DMS 273 (cell line): ENCODE data around the gene VSX2.

Experiments used
- DNase-seq: peaks from one replicate; lab custom pipeline; 2025; ENCODE audit not compliant: unreplicated experiment; lab: John Stamatoyannopoulos, UW

Gene VSX2

DNA sequence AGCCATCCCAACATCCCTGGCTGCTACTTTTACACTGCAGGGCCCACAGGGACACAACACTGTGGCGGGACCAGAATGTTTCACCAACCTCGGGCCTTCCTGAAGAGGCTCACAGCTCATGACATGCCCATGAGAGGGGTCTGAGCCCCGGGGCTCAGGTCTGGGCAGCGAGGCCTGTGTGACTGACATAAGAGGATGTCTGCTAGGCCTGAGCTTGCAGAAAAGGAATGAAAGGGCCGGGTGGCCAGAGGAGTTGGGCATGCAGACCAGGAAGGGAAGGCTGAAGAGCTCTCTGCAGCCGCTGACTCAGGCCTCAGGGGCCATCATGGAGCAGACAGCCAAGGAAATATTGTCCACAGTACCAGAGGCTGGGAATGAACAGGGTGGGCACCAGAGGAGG is 18.3 kb upstream of the VSX2 start:
- no peak for DNase-seq

DNA sequence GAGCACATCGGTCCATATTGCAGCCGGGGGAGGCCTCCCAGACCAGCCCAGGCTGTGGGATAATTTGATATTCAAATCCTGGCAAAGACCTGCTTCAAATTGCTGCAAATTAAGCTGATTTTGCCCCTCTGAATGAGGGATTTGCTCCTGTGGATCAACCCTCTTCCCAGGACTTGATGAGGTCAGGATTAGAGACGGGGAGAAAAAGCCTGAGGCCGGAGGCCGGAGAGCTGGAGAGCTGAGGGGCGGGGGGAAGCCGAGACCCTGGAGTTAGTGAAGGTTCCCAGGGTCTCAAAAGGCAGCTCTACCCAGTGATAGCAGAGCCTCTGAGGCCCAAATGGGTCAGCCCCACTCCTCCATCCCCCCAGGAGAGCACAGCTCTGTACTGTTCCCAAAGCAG is 17.5 kb upstream of the VSX2 start:
- no peak for DNase-seq

DNA sequence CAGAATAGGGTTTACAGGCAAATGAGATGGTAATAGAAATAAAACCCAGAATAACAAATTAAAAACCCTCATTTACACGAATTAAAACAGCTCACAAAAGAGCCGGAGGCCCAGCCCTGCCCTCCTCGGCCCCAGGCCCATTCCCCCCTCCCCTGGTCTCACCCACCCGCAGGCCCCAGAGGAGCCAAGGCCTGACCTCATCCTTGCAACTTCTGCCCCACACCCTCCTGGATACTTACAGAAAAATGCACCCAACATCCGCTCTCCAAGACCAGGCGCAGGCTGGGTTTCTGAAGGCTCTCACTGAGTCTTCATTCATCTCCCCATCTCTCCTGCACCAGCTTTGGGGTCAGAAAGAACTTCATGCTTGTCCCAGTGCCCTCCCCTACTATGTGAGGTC is 16.2 kb upstream of the VSX2 start:
- no peak for DNase-seq

DNA sequence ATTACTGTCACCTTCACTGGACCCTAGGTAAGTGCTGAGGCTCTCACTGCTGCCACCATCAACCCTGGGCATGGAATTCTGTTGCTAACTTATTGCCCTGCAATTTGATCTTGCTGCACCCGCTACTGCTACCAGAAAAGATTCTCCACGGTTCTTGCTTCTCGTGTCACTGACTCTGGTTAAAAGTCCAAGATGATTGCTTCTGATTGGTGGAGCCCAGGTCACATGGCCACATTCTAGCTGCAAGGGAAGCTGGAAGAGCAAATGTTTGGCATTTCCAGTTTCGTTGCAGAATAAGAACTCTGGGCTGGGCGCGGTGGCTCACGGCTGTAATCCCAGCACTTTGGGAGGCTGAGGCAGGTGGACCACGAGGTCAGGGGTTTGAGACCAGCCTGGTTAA is 7.5 kb upstream of the VSX2 start:
- no peak for DNase-seq

DNA sequence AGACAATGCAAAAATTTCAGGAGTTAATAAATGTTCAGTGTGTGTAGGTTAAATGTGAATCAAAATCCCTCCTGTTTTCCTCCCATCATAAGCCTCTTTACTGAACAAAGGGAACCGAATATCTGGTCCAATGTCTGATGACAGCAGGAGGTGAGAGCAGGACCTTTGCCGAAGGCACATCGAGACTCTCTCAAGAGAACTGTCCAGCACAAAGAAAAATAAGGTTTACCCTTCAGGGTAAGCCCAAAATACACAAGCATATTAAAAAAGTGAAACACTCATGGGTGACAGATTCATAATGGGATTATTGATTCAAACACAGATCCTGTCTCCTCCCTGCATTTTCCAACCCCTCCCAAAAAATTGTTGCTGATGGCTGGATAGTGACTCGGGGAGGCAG is 4.2 kb upstream of the VSX2 start:
- no peak for DNase-seq

DNA sequence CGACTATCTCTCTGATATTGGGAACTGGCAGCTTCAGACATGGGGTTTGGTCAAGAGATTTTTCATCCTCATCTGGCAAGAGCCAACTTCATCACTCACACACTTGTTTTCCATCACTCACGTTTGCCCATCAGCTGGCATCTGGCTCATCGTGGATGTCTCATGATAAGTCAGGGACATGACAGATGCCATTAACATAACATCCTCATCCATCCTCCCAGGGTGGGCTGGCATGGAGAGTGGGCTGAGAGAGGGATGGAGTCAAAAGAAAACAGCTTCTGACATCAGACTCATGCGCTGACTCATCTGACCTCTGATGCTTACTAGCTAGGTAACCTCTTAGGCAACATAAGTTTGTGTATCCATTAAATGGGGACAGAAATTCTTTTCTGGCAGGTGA is 1.8 kb upstream of the VSX2 start:
- no peak for DNase-seq

DNA sequence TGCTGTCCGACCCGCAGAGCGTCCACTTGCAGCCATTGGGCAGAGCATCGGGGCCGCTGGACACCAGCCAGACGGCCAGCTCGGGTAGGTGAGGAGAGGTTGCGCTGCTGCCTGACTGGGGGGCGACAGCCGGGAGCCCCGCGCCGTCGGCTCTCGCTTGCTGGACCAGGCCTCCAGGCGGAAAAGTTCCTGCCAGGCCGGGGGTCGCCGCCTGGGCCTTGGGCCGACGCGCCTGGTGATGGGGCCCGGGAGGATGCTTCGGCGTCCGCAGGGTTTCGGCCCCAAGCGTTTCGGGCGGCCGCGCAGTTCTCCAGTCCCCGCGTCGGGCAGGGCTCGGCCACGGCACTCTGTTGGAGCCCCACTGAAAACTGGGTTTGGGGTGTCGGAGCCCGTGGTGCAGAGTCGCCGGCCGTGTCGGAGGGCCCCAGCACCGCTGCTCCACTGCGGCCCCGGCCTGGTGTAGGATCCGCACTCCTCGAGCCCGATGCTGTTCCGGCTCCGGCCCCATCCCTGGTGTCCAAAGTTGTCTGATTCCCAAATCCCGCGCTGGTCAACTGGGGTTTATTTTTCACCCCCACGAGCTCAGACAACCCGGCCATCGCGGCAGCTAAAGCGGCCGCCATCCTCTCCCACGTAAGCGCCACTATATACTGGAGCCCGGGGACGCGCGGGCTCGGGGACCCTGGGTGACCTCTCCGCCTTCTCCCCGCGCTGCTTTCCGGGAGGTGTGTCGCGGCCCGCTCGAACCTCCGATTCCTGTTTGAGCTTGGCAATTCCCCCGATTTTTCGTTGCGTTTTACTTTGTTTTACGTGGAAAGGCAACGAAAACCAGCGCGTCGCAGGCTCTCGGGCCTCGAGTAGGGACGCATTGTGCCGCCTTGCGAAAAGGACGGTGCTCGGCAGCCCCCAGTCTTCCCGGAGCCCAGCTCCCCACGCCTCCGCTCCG is 872 bp downstream of the VSX2 start:
- no peak for DNase-seq

DNA sequence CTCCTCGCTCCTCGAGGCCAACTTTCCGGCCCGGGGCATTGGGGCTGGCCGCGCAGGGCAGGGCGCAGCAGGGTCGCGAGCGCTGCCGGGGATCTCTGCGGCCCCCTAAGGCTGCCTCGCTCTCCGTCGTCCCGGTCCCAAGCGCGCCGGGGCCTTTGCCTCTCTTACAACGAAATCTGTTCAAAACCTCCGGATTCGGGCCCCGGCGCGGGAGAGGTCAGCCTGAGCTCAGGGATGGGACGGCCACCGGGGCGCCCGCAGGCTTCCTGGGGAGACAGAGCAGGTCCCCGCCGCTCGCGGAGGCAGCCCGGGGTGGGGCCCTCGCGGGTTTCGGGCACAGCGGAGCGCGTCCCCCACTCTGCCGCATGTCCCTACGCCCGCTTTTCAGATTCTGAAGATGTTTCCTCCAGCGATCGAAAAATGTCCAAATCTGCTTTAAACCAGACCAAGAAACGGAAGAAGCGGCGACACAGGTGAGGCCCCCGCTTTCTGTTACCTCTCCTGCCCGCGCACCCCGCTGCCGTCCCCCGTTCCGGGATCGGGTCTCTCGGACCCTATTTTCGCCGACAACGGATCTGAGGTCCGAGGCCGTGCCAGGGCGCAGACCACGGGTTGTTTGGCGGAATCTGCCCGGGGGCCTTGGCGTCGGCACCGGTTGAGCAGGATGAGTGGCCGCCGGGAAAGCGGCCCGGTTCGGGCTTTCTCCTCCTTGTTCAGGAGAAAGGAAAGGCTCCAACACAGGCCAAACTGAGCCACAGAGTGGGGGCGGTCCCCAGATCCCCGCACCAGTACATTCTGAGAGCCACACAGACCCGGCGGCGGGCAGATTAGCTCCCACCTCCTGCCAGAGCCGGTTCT is 1.8 kb downstream of the VSX2 start:
- DNase-seq: peak; percentile 31

DNA sequence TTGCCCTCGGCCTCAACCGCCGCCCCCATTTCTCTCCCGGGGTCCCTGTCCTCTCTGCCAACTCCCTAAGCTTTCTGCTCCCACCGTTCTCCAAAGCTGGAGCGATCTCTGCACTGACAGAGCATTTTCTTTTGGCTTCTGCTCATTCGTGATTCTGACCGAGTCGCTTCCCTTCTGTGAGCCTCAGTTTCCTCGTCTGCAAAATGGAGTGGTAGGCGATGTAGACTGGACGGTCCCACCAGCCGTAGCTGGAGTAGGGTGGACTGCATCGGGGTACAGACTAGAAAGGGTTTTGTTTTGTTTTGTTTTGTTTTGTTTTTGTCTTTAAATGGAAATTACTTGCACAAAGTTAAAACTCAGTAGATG is 2.4 kb downstream of the VSX2 start:
- DNase-seq: no peak

DNA sequence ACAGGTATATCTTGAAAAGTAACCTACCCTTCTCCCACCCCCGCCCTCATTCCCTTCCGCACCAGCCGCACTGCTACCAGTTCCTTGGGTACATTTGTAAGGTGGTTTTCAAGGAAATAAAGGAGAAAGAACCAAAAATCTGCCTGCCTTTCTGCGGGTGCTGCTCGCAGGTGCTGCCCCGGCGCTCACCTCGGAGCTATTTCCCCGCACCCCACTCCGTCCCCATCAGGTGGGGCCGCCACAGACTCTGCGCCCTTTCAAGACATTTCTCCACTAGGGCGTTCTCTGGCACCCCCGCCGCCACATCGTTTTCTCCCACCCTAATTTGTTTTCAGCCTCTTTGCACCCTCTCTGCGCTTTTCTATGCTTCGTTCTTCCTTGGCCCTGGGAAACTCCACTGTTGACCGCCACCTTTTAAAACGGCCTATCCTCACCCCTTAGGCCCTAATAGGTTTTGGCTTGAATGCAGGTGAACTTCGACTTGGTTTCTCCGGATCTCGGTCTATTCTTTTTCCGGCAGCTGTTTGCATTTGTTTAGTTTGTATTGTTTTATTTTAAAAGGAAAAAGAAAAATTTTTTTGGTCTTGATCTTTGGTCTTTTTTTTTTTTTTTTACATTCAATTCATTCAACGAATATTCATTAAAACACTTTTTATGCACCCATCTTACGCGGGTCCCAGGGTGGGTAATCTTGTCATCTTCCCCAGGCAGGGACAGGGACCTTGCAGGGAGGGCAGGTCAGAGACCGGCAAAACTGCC is 3.0 kb downstream of the VSX2 start:
- no peak for DNase-seq

DNA sequence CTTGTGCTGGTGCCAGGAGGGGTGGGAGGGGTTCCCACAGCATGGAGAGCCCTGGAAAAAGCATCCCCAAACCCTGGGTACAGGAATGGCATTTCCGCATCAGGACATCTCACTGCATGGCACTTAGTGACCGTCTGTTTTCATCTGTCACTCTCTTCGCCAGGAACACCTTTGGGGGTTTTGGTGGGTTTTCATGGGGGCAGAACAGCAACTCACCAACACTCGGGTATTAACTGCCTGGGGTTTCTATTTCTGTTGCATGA is 3.5 kb downstream of the VSX2 start:
- no peak for DNase-seq

DNA sequence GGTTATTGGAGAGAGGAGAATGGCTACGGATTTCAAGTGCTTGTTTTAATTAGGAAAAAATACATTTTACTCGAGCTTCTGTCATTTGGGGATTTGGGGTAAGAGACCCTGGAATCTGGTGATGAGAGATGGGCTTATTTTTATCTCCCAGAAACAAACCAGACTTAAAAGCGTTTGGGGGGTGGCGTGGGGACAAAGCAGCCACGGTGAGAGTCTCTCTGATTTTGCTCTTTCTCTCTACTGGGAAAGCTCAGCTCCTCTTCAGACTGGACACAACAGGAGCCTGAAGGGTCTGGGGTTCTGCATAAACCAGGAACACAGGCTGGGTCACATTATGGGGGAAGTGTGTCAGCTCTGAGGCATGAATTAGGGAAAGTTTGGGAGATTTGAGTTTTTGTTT is 3.8 kb downstream of the VSX2 start:
- no peak for DNase-seq

DNA sequence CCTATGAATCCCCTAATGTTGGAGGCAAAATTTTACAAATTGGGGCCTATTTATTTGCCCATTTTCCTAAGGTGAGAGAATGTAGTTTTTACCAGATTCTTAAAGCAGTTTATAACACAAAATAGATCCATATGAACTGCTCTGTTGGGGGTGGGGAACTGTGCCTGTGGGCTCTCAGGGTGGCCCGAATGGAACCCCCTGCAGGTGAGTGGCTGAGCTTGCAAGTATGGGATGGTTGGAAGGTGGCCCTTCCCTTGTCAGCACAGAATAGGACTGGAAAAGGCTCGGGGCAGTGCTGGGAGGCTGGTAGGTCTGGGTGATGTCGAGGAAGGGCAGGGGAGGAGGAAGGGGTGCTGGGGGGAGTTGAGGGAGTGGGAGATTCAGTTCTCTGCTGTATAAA is 4.9 kb downstream of the VSX2 start:
- peak; percentile 36 for DNase-seq

DNA sequence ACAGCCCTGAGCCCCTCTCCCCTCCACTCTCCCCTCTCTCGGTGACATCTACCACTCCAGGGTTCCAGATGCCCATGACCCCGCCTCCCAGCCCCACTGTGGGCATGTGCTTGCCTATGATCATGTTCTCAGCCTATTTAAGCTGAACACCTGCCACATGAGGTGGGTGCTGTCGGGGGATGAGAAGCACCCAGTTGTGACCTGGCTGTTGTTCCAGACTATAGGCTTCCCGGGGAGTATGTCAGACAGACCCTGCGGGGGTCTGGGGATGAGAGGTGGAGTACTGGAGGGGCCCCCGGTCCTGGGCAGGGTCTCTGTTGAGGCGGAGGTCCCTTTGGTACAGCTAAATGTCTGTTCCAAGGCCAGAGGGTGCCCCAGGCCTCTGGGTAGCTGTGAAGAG is 6.0 kb downstream of the VSX2 start:
- DNase-seq: no peak

DNA sequence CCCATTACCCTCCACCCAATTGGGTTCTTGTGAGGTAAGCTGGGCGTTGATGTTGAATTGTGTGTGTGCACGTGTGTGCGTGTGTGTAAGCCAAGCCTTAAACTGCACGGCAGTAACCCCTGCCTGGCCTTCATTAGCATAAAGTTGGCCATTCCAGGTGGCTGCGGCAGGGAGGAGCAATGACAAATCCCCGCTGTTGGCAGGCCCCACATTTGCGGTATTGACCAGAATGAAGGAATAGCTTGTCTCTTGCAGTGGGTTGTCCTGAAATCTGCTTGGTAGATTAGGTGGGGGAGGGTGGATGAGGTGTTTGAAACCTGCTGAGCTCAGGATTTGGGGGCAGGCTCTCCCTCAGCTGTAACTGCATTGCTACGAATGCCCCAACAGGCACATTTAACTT is 7.3 kb downstream of the VSX2 start:
- DNase-seq: no peak

DNA sequence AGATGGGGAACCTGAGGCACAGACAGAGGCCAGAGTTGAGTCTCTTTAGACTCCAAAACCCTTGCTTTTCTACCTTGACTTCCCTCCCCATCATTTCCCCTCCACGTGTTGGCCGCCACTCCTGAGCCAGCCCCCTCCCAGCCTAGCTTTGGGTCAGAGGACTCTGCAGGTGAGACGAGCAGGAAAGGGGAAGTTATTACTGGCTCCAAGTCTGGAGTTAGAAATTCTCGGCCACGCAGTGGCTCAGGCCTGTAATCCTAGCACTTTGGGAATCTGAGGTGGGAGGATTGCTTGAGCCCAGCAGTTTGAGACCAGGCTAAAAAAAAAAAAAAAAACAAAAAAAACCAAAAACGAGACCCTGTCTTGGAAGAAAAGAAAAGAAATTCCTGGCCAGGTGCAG is 8.8 kb downstream of the VSX2 start:
- no peak for DNase-seq

DNA sequence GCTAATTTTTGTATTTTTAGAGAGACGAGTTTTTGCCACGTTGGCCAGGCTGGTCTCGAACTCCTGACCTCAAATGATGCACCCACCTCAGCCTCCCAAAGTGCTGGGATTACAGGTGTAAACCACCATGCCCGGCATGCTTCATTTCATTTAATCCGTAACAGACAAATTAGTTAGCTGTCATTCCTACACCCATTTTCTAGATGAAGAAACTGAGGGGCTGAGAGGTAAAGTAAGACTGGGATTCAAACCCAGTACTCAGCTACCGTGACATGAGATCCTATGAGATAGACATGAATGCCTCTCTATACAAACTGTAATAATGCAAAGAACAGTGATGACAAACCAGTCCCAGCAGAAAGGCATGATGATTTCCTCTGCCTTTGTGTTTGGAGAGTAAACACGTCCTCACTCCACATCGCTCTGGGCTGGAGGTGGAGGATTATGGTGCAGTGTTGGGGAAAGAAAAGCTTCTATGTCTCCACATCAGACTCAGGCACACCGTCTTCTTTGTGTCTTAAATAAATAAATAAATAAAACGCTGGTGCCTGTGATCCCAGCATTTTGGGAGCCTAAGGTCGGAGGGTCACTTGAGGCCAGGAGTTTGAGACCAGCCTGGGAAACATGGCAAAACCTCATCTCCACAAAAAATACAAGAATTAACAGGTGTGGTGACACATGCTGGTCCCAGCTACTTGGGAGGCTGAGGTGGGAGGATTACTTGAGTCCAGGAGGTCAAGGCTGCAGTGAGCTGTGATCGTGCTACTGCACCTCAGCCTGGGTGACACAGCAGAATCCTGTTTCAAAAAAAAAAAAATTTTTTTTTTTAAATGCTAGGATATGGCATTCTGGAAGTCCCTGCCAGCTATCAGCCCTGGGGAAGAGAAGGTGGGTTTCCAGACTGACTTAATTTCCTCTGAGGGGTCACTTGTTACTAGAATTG is 10.5 kb downstream of the VSX2 start:
- no peak for DNase-seq

DNA sequence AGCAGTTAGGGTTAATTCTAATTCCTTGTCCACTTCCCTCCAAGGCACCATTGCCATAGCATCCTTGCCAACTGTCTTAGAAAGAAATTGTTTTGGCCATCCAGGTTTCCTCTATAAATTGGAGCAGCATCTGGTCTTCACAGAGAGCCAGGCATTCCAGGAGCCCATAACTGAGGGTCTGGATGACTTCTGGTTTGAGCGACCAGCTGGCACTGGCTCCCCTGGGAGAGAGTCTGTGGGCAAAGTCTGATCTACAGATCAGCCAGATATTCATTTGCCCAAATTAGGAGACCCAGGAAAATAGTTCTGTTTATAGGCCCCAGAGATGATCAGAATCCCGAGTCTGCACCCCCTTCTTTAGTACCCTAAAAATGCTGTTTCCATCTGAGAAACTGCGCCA is 16.0 kb downstream of the VSX2 start:
- peak; percentile 92 for DNase-seq

DNA sequence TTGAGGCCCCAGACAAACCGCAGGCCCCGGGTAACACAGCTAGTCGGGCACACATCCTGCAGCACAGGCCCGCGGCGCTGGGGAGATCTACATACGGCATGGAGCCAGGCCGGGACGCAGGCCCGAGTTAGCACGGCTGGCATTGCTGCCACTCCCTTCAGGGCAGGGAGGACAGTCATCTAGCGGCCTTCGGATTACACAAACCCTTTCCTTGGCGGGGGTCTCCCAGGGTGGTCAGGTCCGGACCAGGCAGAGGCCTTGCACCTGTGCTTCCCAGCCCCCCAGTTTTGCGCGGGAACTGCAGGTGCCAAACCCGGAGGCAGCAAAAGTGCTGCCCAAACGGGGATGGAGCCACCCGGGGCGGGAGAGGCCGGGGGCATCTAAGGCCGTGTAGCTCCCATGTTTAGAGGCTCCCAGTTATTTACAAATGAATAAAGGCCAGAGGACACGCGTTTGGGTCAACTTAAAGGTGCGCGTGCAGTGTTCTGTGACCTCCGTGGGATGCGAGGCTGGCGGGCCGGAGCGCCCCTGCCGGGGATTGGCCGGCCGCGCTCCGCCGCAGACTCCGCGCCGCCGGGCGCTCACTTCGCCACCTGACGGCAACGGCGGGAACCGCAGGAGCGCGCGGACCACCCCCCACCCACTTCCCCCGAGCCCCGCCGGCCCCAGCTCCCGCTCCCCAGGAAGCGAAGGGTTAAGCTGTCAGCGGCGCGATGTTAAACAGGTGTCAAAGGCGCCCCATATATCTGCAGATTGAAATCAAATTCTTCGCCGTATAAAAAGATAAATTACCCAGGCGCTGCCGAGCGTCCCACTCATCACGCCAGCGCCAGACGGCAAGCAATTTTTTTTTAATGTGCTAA is 18.1 kb downstream of the VSX2 start:
- DNase-seq: peak; percentile 87
